DOHH2 (cell line): ENCODE results near the gene ERC2.

Experiments used
- EZH2phosphoT487 ChIP-seq: fragments of 200-600 bp; sonication (generic); IDR thresholded peaks from 2 replicates; pipeline ENCODE4 v1.6.1; 2017; ENCODE audit warnings: borderline replicate concordance, mild to moderate bottlenecking, antibody characterized with exemption, low read length, moderate library complexity, mixed read lengths
- TF ChIP-seq, protein P1 (sequence below): fragments of 200-600 bp; sonication (generic); IDR thresholded peaks from one replicate; pipeline ENCODE4 v1.5.1; 2014; ENCODE audit warnings: antibody characterized with exemption, mild to moderate bottlenecking, low read depth, low read length; ENCODE audit not compliant: poor library complexity, severe bottlenecking

DNA sequence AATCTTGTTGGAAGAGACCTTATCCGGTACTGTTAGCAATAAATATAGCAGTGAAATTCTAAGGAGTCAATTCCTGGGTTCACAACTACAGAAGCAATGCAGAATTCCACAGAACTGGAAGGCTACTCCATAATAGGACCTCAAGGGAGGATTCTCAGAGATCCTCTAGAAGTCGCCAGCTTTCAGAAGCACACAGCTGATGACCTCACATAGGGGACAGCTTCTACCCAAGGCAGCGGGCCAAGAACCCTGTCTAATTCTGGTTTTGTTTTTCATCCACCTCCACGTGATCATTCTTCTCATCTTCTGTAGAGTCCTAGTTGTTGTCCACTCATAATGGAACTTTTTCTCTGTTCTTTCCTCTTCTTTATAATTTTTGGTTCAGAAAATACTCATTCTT is 99.4 kb downstream of the ERC2 start:
- TF ChIP-seq, protein P1, sequence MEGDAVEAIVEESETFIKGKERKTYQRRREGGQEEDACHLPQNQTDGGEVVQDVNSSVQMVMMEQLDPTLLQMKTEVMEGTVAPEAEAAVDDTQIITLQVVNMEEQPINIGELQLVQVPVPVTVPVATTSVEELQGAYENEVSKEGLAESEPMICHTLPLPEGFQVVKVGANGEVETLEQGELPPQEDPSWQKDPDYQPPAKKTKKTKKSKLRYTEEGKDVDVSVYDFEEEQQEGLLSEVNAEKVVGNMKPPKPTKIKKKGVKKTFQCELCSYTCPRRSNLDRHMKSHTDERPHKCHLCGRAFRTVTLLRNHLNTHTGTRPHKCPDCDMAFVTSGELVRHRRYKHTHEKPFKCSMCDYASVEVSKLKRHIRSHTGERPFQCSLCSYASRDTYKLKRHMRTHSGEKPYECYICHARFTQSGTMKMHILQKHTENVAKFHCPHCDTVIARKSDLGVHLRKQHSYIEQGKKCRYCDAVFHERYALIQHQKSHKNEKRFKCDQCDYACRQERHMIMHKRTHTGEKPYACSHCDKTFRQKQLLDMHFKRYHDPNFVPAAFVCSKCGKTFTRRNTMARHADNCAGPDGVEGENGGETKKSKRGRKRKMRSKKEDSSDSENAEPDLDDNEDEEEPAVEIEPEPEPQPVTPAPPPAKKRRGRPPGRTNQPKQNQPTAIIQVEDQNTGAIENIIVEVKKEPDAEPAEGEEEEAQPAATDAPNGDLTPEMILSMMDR, result no peak
- TF ChIP-seq EZH2phosphoT487, result no peak
